G401.6 (cell line): ENCODE measurements around the gene IFNGR1.
"Not testable (repeated sequence)": the region's sequence is repeated elsewhere in the genome, so short reads cannot be mapped to it uniquely, and the experiment has no call there.

Source experiments
- FAIRE-seq: peaks from 2 replicates; lab custom pipeline; 2012; peaks lifted over from hg19 to GRCh38; lab: Jason Lieb, UNC

IFNGR1 gene

GRCh38 chr6:137210903-137211302, 8.3 kb downstream of the IFNGR1 start:
- no peak for FAIRE-seq

- no peak for FAIRE-seq
Measured at GRCh38 chr6:137208279-137208678, 10.9 kb downstream of the IFNGR1 start.

- FAIRE-seq, result not testable (repeated sequence)
Measured at GRCh38 chr6:137207457-137207856, 11.7 kb downstream of the IFNGR1 start.

GRCh38 chr6:137206577-137206976, 12.6 kb downstream of the IFNGR1 start:
- FAIRE-seq, result peak; percentile 36

- FAIRE-seq, result no peak
Measured at GRCh38 chr6:137203256-137203655, 15.9 kb downstream of the IFNGR1 start.

- no peak for FAIRE-seq
Measured at GRCh38 chr6:137202078-137202477, 17.1 kb downstream of the IFNGR1 start.

- FAIRE-seq, result no peak
Measured at GRCh38 chr6:137201006-137201405, 18.2 kb downstream of the IFNGR1 start.

GRCh38 chr6:137200288-137200687, 18.9 kb downstream of the IFNGR1 start:
- FAIRE-seq, result no peak

- FAIRE-seq, result no peak
Measured at GRCh38 chr6:137197684-137198645, 21.2 kb downstream of the IFNGR1 start.

- FAIRE-seq, result no peak
Measured at GRCh38 chr6:137193256-137194070, 25.7 kb downstream of the IFNGR1 start.

GRCh38 chr6:137192821-137193220, 26.4 kb downstream of the IFNGR1 start:
- no peak for FAIRE-seq

- no peak for FAIRE-seq
Measured at GRCh38 chr6:137191670-137192069, 27.5 kb downstream of the IFNGR1 start.

- FAIRE-seq, result no peak
Measured at GRCh38 chr6:137191236-137191635, 27.9 kb downstream of the IFNGR1 start.

- no peak for FAIRE-seq
Measured at GRCh38 chr6:137190583-137191094, 28.5 kb downstream of the IFNGR1 start.

GRCh38 chr6:137188855-137189254, 30.3 kb downstream of the IFNGR1 start:
- FAIRE-seq, result no peak

GRCh38 chr6:137185290-137185689, 33.9 kb downstream of the IFNGR1 start:
- no peak for FAIRE-seq

- no peak for FAIRE-seq
Measured at GRCh38 chr6:137182654-137183073, 36.5 kb downstream of the IFNGR1 start.

GRCh38 chr6:137181891-137182653, 37.1 kb downstream of the IFNGR1 start:
- FAIRE-seq, result no peak

GRCh38 chr6:137177611-137178010, 41.6 kb downstream of the IFNGR1 start:
- no peak for FAIRE-seq

- no peak for FAIRE-seq
Measured at GRCh38 chr6:137176729-137177128, 42.5 kb downstream of the IFNGR1 start.

- peak; percentile 25 for FAIRE-seq
Measured at GRCh38 chr6:137175868-137176245, 43.3 kb downstream of the IFNGR1 start.
